AG20443 (cell line): Measurements from ENCODE around the gene CD68.
"Not testable (repeated sequence)": the region's sequence is repeated elsewhere in the genome, so short reads cannot be mapped to it uniquely, and the experiment has no call there.

Source experiments
- DNase-seq: peaks from one replicate; pipeline ENCODE4 v3.0.0; 2012; ENCODE audit warnings: low spot score, mixed read lengths

CD68 gene

GRCh38 chr17:7580604-7581575, 1.5 kb downstream of the CD68 start:
- DNase-seq, result no peak

DNA sequence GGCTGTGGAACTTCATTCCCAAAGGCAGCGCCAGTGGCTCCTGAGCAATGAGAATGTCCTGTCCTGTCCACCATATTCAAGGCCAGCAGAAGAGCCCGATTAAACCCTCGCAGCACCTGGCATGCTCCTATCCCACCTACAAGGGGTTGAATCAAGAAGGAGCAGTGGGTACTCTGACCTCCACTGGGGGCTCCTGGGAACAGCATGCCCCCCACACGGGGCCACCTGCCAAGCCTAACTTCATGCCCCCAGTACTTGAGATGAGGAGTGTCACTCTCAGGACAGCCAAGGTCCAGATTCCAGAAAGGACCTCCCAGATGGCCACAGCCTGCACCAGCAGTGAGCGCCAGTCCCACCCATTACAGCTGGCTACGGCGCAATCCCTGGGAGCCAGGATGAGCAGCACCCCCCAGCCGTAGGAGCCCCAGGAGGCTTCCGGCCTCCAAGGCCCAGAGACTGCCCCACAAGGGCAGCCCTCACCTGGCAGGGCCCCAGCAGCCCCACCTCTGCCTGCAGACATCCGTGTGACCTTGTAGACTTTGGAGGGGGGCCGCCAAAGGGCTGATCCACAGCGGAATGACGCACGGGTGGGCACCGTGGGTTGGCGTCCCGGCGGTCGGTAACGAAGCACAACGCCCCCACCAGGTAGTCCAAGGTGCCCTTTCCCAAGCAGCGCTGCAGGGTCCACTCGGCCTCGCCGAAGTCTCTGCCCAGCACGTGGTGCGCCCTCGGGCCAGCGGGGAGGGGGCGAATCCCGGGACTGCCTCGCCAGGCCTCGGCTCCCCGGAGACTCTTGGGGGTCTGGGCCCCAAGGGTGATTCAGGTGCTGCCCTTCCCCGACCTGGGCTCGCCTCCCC, 3.2 kb downstream of the CD68 start:
- no peak for DNase-seq

GRCh38 chr17:7583253-7584109, 4.0 kb downstream of the CD68 start, which contains the start of gene MPDU1:
TSS of gene MPDU1 (plus strand) at chr17:7583852. CDS start at chr17:7583863, 11 bp downstream.
- DNase-seq, result peak; percentile 92

DNA sequence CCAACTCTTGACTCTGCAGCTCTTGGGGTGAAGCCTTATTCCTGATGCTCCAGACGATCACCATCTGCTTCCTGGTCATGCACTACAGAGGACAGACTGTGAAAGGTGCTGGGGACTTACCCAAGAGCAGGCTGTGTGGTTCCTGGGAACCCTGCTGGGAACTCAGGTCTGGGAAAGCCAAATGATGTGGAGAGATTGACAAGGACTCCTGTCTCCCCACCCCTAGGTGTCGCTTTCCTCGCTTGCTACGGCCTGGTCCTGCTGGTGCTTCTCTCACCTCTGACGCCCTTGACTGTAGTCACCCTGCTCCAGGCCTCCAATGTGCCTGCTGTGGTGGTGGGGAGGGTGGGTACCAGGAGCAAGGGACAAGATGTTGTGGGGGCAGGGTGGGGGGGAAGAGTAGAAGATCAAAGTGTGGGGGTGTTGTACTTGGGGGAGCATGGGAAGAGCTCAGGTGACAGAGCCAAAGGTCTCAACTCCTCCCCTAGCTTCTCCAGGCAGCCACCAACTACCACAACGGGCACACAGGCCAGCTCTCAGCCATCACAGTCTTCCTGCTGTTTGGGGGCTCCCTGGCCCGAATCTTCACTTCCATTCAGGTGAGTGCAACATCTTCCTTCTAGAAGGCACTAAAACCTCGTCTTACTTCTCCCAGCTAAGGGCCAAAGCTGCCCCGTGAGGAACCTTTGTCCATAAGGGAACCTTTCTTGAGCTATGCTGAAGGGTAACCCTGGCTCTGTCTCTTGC, 7.4 kb downstream of the CD68 start:
- DNase-seq, result no peak

- peak; percentile 90 for DNase-seq
Measured at GRCh38 chr17:7587420-7588151, 8.1 kb downstream of the CD68 start.

DNA sequence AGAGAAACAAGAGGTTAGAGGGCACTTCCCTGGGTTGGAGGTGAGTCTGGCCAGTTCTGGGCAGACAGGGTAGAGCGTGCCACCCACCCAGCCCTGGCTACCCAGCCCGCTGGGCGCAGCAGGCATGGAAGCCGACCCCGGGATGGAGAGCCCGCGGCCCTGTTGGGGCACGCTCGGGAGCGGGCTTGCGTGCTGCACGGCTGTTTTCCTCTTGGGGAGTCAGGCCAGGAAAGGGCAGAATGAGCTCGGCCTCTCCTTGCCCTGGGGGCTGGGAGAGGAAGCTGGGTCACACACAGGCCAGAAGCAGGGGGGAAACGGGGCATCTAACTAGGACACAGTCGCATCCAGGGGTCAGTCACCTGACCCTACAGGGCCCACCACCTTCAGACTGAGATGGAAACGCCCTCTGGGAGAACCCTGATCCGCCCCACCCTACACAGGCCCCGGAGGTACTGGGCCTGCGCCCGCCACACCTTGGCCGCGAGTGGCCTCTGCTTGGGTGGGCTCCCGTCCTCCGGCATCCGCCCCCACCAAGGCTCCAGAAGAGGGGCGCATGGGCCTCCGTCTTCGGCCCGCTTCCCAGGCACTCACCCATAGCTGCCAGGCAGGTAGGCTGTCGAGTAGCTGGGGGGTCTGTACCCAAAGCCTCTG, 9.2 kb downstream of the CD68 start:
- no peak for DNase-seq

GRCh38 chr17:7589204-7589868, 9.9 kb downstream of the CD68 start:
- peak; percentile 89 for DNase-seq

DNA sequence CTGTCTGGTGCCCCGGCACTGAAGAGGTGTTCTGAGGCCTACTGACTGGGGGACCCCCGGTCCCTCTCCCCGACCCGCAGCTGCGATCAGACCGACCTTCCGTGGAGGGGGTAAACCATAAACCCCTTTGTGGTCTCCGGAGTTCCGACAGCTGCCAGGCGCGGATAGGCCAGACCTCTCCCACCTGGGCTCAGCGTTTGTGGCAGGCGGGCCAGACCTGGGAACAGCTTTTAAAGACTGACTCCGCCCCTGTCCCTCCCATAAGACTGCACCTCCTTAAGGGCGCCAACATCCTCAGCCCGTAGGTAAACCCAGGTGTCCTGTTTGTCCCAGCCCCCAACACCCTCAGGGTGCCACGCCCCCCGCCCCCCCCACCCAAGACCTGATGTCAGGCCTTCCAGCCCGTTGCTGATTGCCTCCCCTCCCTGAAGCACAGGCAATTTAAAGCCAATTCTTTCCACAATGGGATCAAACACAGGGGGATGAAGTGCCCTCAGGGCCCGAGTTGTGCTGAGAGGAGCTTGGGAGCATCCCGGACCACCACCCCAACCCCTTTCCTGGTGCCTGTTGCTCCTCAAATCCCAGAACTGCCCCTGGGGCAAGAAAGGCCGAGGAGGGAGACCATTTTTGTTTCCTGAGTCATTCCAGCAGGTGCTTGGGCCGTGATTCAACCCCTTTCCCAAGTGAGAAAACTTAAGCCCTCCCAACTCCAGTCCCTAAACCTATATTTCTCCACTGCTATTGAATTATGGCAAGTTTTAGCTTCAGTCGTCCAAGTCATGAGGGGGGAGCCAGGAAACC, 10.7 kb downstream of the CD68 start, which contains the start of gene SOX15:
SOX15 (minus strand) TSS at position 204 of the 801 bp plus-strand sequence. CDS start 418 bp downstream, outside the sequence.
- DNase-seq, result peak; percentile 22

DNA sequence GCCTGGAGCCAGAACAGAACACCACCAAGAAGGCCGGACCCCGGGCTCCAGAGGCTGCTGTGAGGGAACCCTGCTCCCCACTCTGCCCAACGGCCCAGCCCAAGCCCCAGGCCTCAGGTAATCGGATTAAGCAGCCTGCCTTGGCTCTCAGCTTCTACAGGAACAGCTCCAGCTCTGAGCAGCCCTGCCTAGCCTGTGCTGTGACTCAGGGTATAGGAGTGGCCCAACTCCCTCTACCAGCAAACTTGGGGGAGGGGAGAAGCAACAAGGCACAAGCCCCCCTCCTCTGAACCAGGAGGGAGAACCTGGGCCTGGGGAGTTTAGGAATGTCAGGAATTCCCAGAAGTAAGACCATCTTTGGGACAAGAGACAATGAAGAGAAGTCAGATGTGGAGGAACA, 11.3 kb downstream of the CD68 start:
- peak; percentile 74 for DNase-seq

DNA sequence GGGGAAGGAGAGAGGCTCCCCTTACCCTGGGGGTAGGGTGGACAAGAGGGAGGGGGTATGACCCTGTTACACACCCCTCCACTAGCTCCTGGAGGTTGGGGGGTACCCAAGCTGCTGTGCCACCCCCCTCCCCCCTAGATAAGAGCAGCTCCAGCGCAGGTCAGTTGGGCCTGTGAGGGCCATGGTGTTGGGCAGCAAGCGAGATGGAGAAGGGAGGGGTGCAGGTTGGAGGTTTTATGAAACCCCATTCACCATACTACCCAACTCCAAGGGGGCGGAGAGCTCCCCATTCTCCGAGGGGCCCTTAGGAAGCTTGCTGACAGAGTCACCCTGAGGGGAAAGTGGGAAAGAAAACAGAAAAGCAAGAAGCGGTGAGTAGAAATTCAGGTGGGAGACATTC, 12.2 kb downstream of the CD68 start:
- DNase-seq, result no peak

- no peak for DNase-seq
Measured at GRCh38 chr17:7592422-7593021, 13.1 kb downstream of the CD68 start.

DNA sequence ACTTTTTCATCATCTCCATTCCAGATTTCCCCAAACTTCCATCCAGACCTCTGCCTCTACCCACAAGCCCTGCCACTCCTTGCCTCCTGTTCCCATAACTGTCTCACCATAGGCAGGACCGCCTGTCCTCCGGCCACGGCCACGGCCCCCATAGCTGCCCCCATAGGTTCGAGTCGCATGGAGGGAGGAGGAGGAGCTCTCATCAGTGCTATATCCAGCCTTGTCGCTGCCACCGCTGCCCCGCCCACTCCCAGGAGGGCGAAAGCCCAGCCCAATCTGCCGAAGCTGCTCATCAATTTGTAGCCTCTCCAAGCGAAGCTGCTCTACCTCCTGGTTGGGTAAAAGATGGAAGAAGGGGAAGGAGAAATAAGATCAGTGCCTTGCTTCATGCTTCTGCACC, 13.9 kb downstream of the CD68 start:
- DNase-seq, result no peak

GRCh38 chr17:7597561-7597960, 18.1 kb downstream of the CD68 start:
- DNase-seq, result not testable (repeated sequence)

DNA sequence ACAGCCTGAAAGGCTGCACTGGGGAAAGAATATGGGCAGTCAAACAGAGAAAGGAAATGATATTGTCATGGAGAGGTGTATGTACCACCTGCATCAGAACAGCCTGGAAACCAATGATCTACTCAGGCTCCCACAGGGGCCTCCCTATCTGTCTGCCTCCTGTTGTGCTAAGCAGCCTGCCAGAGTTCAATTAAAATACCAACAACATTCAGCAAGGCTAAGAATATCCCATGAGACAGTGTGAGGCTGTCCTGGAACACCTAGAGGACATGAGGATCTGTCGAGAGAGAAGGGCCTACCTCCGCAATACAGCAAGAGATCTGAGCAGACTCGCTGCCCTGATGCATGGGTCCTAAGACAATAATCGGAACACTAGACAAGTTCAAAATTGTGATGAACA, 26.8 kb downstream of the CD68 start:
- no peak for DNase-seq

DNA sequence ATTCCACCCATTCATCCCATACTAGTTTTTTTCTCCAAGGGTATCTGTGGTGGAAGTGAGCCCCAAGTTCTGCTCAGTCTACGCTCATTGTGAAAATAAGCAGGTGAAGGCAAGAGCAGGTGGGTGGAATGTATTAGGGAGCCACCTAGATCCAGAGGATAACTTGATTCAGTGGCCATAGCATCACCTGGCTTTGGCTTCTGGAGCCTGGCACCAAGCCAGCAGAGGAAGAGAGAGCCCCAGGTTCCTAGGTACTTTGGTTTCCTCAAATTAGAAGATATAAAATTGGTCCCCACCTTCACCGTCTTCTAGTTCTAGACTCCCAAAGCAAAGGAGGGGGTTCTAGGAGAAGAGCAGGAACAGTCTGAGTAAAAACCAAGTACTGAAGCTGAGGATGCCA, 31.2 kb downstream of the CD68 start:
- DNase-seq, result no peak

DNA sequence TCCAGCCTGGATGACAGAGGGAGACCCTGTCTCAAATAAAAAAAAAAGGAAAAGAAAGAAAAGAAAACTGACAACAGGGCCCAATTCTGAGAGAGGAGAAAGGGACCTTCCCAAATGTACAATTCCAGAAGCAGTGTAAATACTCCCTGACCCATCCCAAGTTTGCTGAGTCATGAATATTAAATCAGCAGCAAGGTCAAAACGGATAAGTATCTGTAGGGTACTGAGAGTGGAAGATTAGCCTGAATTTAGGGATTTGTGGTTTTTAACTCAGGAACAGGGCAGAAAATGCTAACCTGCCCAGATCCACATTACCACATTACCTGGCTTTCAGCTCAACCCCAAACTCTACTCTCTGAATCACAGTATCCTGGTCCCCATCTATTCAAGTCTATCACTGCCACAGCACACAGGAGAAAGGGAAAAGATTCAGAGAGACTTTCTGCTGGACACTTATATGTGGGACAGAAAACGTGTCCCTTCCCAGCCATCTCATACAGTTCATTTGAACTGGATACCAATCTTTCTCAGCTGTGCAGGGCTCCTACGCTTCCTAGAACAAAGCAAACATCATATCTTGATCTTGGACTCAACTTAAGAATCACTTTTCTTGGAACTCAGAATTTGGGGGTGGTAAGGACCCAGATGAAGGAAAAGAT, 32.3 kb downstream of the CD68 start:
- DNase-seq, result no peak

- DNase-seq, result no peak
Measured at GRCh38 chr17:7612294-7612640, 32.8 kb downstream of the CD68 start.
